Thyroid gland (tissue), 4 donors: Measurements from ENCODE around the gene CAPS2.

Source experiments
- CTCF ChIP-seq, 6 experiments: fragments of 200-600 bp in 3 of 6; fragments of 450-650 bp in 3 of 6; sonication (generic) in 3 of 6; IDR thresholded peaks; one replicate each; pipeline ENCODE4 v1.5.1; 2016 to 2019; ENCODE audit warnings: antibody characterized with exemption in 6 of 6, mild to moderate bottlenecking in 2 of 6, inconsistent platforms in 1 of 6, moderate library complexity in 1 of 6
- POLR2A ChIP-seq, 2 donors: fragments of 450-650 bp; IDR thresholded peaks; one replicate each; pipeline ENCODE4 v1.6.1; 2017; ENCODE audit warnings: antibody characterized with exemption in 2 of 2, mild to moderate bottlenecking in 2 of 2, moderate library complexity in 1 of 2

- TF ChIP-seq CTCF (IDR thresholded peaks at IDR 0.05) (no peak), POLR2A (IDR thresholded peaks at IDR 0.05) (no peak)
Observed at GRCh38 chr12:75291014-75291413, 39.1 kb downstream of the CAPS2 start.
